ENCODE data around the gene TBC1D22B. TPM values are rescaled to one million over a fixed set of nuclear protein-coding genes. Genes with fewer than 3 reads are reported as not detected.

TBC1D22B gene
- 5.2 and 6.7 TPM in 2 replicates for total RNA-seq

GRCh38 chr6:37257634-37258404 is at the start of gene TBC1D22B, which contains the start of gene TMEM217:
Gene TBC1D22B, plus strand, starts transcription at chr6:37257772. Its CDS starts 146 bp downstream, at chr6:37257918.
Gene TMEM217, minus strand, starts transcription at chr6:37258144. Its CDS starts 39,114 bp downstream, at chr6:37219030.

GRCh38 chr6:37353761-37354525 is 96.4 kb downstream of the TBC1D22B start, which contains the start of gene RNF8:
Gene RNF8, plus strand, starts transcription at chr6:37353983. Its CDS starts 182 bp downstream, at chr6:37354165.

Other genes with a start within 250 kb of the TBC1D22B start
- 13.2 and 27.2 TPM in 2 replicates for gene PIM1, start 87.6 kb upstream of the TBC1D22B start, total RNA-seq
- 0.77 and 1.6 TPM in 2 replicates for gene TMEM217, start 372 bp downstream of the TBC1D22B start, total RNA-seq
- gene RNF8, start 96.2 kb downstream of the TBC1D22B start, total RNA-seq: 24.1 and 28.2 TPM in 2 replicates
- gene CMTR1, start 175.4 kb downstream of the TBC1D22B start, total RNA-seq: 51.5 and 55.7 TPM in 2 replicates
- 17.2 and 28.0 TPM in 2 replicates for gene CCDC167, start 242.1 kb downstream of the TBC1D22B start, total RNA-seq